ENCODE measurements around the gene GEMIN7. TPM values are rescaled to one million over a fixed set of nuclear protein-coding genes. Genes with fewer than 3 reads are reported as not detected.

GEMIN7 gene
- total and polyA plus RNA-seq, 4 donors = 14.4 to 27.4 (median 19.7) TPM

- WGBS (ENCODE audit: insufficient coverage) = 86% methylated on average over 3 of the region's 6 CpGs
- H3K9me3 ChIP-seq (ENCODE audit: control insufficient read depth, insufficient read depth, low read length) = no peaks in the 10 kb centered on the region
- DNase-seq (ENCODE audit: low read depth in 4 of 6, low spot score in 6 of 6) = no peak
- no peak overlapping the region for H3K27ac ChIP-seq (ENCODE audit: low read depth, low read length)
- H3K4me1 ChIP-seq (ENCODE audit: control insufficient read depth, insufficient read depth, low read length) = peaks cover 22% of the 10 kb centered on the region
- H3K27me3 ChIP-seq (ENCODE audit: control insufficient read depth, insufficient read depth, low read length) = no peaks in the 10 kb centered on the region
- no peak overlapping the region for H3K4me3 ChIP-seq (ENCODE audit: low read depth, low read length)
- peaks cover 20% of the 10 kb centered on the region for H3K36me3 ChIP-seq (ENCODE audit: control insufficient read depth, insufficient read depth, low read length)
These were observed 45.0 kb downstream of the GEMIN7 start for GRCh38 chr19:45124021-45124420.

DNA sequence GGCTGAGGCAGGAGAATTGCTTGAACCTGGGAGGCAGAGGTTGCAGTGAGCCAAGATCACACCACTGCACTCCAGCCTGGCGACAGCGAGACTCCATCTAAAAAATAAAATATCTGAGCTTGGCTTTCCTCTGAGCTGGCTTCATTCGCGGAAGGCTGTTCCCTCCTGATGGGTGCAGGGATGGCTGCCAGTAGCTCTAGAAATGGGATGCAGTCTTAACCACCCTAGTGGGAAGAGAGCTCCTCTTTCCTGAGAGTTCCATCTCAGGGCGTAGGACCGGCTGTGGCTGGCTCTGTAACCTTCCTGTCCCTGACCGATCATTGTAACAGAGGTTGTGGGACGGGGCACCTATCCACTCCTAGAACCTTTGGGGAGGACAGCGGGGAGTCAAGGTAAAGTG, 46.3 kb downstream of the GEMIN7 start:
- Histone ChIP-seq H3K4me3 (ENCODE audit: low read depth, low read length) (no peak overlapping the region), H3K27me3 (ENCODE audit: control insufficient read depth, insufficient read depth, low read length) (no peaks in the 10 kb centered on the region), H3K27ac (ENCODE audit: low read depth, low read length) (no peak overlapping the region), H3K36me3 (ENCODE audit: control insufficient read depth, insufficient read depth, low read length) (peaks cover 25% of the 10 kb centered on the region), H3K4me1 (ENCODE audit: control insufficient read depth, insufficient read depth, low read length) (peaks cover 25% of the 10 kb centered on the region), H3K9me3 (ENCODE audit: control insufficient read depth, insufficient read depth, low read length) (no peaks in the 10 kb centered on the region)
- WGBS (ENCODE audit: insufficient coverage) = 74% methylated on average over 5 of the region's 9 CpGs
- no peak for DNase-seq (ENCODE audit: low read depth in 4 of 6, low spot score in 6 of 6)

GRCh38 chr19:45125975-45126493, 47.0 kb downstream of the GEMIN7 start:
- Histone ChIP-seq H3K4me3 (ENCODE audit: low read depth, low read length) (no peak overlapping the region), H3K27ac (ENCODE audit: low read depth, low read length) (no peak overlapping the region), H3K4me1 (ENCODE audit: control insufficient read depth, insufficient read depth, low read length) (peaks cover 29% of the 10 kb centered on the region), H3K9me3 (ENCODE audit: control insufficient read depth, insufficient read depth, low read length) (no peaks in the 10 kb centered on the region), H3K36me3 (ENCODE audit: control insufficient read depth, insufficient read depth, low read length) (peaks cover 28% of the 10 kb centered on the region), H3K27me3 (ENCODE audit: control insufficient read depth, insufficient read depth, low read length) (no peaks in the 10 kb centered on the region)
- DNase-seq (ENCODE audit: low read depth in 4 of 6, low spot score in 6 of 6) = no peak
- 43% methylated on average over 10 of the region's 12 CpGs for WGBS (ENCODE audit: insufficient coverage)

GRCh38 chr19:45126654-45127053, 47.6 kb downstream of the GEMIN7 start:
- peaks cover 32% of the 10 kb centered on the region for H3K4me1 ChIP-seq (ENCODE audit: control insufficient read depth, insufficient read depth, low read length)
- DNase-seq (ENCODE audit: low read depth in 4 of 6, low spot score in 6 of 6) = no peak
- peaks cover 31% of the 10 kb centered on the region for H3K36me3 ChIP-seq (ENCODE audit: control insufficient read depth, insufficient read depth, low read length)
- H3K4me3 ChIP-seq (ENCODE audit: low read depth, low read length) = no peak overlapping the region
- no peak overlapping the region for H3K27ac ChIP-seq (ENCODE audit: low read depth, low read length)
- H3K9me3 ChIP-seq (ENCODE audit: control insufficient read depth, insufficient read depth, low read length) = no peaks in the 10 kb centered on the region
- WGBS (ENCODE audit: insufficient coverage) = 94% methylated on average over 4 of the region's 7 CpGs
- H3K27me3 ChIP-seq (ENCODE audit: control insufficient read depth, insufficient read depth, low read length) = no peaks in the 10 kb centered on the region

DNA sequence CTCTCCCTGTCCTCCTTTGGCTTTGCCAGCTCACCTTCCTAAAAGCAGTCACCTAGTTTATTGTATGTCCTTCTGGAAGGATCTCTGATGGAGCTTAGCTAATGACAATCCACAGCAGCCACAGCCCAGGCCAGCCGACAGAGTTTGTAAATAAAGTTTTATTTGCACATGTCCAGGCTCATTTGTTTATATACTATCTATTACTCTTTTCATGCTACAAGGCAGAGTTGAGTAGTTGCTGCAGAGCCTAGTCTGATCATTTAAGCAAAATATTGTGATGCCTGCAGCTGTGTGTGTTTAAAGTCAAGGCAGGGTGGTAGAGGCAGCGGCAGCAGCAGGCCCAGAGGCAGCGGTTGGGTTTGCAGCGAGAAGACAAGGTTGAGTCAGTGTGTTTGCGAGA, 49.1 kb downstream of the GEMIN7 start:
- Histone ChIP-seq H3K9me3 (ENCODE audit: control insufficient read depth, insufficient read depth, low read length) (no peaks in the 10 kb centered on the region), H3K27ac (ENCODE audit: low read depth, low read length) (no peak overlapping the region), H3K4me1 (ENCODE audit: control insufficient read depth, insufficient read depth, low read length) (peaks cover 27% of the 10 kb centered on the region), H3K27me3 (ENCODE audit: control insufficient read depth, insufficient read depth, low read length) (no peaks in the 10 kb centered on the region), H3K4me3 (ENCODE audit: low read depth, low read length) (no peak overlapping the region), H3K36me3 (ENCODE audit: control insufficient read depth, insufficient read depth, low read length) (peaks cover 26% of the 10 kb centered on the region)
- no peak for DNase-seq (ENCODE audit: low read depth in 4 of 6, low spot score in 6 of 6)
- WGBS (ENCODE audit: insufficient coverage) = 95% methylated on average over 4 of the region's 5 CpGs

GRCh38 chr19:45128806-45129205, 49.7 kb downstream of the GEMIN7 start:
- H3K4me3 ChIP-seq (ENCODE audit: low read depth, low read length) = no peak overlapping the region
- no peaks in the 10 kb centered on the region for H3K9me3 ChIP-seq (ENCODE audit: control insufficient read depth, insufficient read depth, low read length)
- no peak overlapping the region for H3K27ac ChIP-seq (ENCODE audit: low read depth, low read length)
- DNase-seq (ENCODE audit: low read depth in 4 of 6, low spot score in 6 of 6) = no peak
- H3K4me1 ChIP-seq (ENCODE audit: control insufficient read depth, insufficient read depth, low read length) = peaks cover 21% of the 10 kb centered on the region
- H3K36me3 ChIP-seq (ENCODE audit: control insufficient read depth, insufficient read depth, low read length) = peaks cover 24% of the 10 kb centered on the region
- WGBS (ENCODE audit: insufficient coverage) = 87% methylated on average over 4 of the region's 5 CpGs
- H3K27me3 ChIP-seq (ENCODE audit: control insufficient read depth, insufficient read depth, low read length) = no peaks in the 10 kb centered on the region

- 78% methylated on average over 13 of the region's 13 CpGs for WGBS (ENCODE audit: insufficient coverage)
- no peaks in the 10 kb centered on the region for H3K9me3 ChIP-seq (ENCODE audit: control insufficient read depth, insufficient read depth, low read length)
- DNase-seq (ENCODE audit: low read depth in 4 of 6, low spot score in 6 of 6) = no peak
- H3K36me3 ChIP-seq (ENCODE audit: control insufficient read depth, insufficient read depth, low read length) = peaks cover 31% of the 10 kb centered on the region
- H3K4me1 ChIP-seq (ENCODE audit: control insufficient read depth, insufficient read depth, low read length) = peaks cover 16% of the 10 kb centered on the region
- H3K27ac ChIP-seq (ENCODE audit: low read depth, low read length) = no peak overlapping the region
- H3K4me3 ChIP-seq (ENCODE audit: low read depth, low read length) = no peak overlapping the region
- no peaks in the 10 kb centered on the region for H3K27me3 ChIP-seq (ENCODE audit: control insufficient read depth, insufficient read depth, low read length)
These were observed 51.2 kb downstream of the GEMIN7 start for GRCh38 chr19:45130236-45130635.

- H3K4me1 ChIP-seq (ENCODE audit: control insufficient read depth, insufficient read depth, low read length) = peaks cover 16% of the 10 kb centered on the region
- no peaks in the 10 kb centered on the region for H3K27me3 ChIP-seq (ENCODE audit: control insufficient read depth, insufficient read depth, low read length)
- peaks cover 32% of the 10 kb centered on the region for H3K36me3 ChIP-seq (ENCODE audit: control insufficient read depth, insufficient read depth, low read length)
- WGBS (ENCODE audit: insufficient coverage) = 53% methylated on average over 11 of the region's 13 CpGs
- no peak overlapping the region for H3K27ac ChIP-seq (ENCODE audit: low read depth, low read length)
- H3K9me3 ChIP-seq (ENCODE audit: control insufficient read depth, insufficient read depth, low read length) = no peaks in the 10 kb centered on the region
- no peak for DNase-seq (ENCODE audit: low read depth in 4 of 6, low spot score in 6 of 6)
- H3K4me3 ChIP-seq (ENCODE audit: low read depth, low read length) = no peak overlapping the region
These were observed 52.0 kb downstream of the GEMIN7 start for GRCh38 chr19:45130888-45131615.

DNA sequence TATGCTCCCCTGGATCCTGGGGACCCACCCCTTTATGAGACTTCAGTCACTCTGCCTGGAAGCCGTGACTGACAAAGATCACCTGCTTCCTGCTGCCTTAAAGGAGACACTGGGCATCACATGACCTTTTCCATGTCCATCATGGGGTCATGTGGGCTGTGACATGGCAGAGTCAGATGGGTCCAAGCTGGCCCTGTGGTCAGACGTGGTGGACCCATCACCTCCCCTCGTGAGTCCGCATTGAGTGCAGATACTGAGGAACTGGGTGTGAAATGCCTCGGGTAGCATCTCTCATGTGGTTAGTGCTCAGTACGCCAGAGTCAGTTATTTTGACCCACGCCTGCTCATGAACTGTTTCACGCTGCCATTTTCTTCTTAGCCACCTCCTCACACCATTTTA, 54.6 kb downstream of the GEMIN7 start:
- no peaks in the 10 kb centered on the region for H3K9me3 ChIP-seq (ENCODE audit: control insufficient read depth, insufficient read depth, low read length)
- peaks cover 36% of the 10 kb centered on the region for H3K36me3 ChIP-seq (ENCODE audit: control insufficient read depth, insufficient read depth, low read length)
- DNase-seq (ENCODE audit: low read depth in 4 of 6, low spot score in 6 of 6) = no peak
- 91% methylated on average over 4 of the region's 8 CpGs for WGBS (ENCODE audit: insufficient coverage)
- H3K27me3 ChIP-seq (ENCODE audit: control insufficient read depth, insufficient read depth, low read length) = no peaks in the 10 kb centered on the region
- peaks cover 38% of the 10 kb centered on the region for H3K4me1 ChIP-seq (ENCODE audit: control insufficient read depth, insufficient read depth, low read length)
- H3K27ac ChIP-seq (ENCODE audit: low read depth, low read length) = no peak overlapping the region
- no peak overlapping the region for H3K4me3 ChIP-seq (ENCODE audit: low read depth, low read length)

Data from spinal cord (tissue), 10 donors.